ENCODE results near the gene STAC3.
"Not testable (repeated sequence)": the region's sequence is repeated elsewhere in the genome, so short reads cannot be mapped to it uniquely, and the experiment has no call there.

STAC3 gene

GRCh38 chr12:57250956-57251355 is at the start of gene STAC3:
TSS of gene STAC3 (minus strand) at chr12:57251187. CDS start at chr12:57249636, 1,551 bp downstream.
- DNase-seq (ENCODE audit: extremely low spot score): no peak
- POLR2A ChIA-PET: interaction anchor here (0.7 to 3.2 kb wide), 4 partner anchors 8 to 203 kb away, joined by 3 to 13 read pairs (median 3); partner anchors contain the start of genes INHBE, NXPH4 and SHMT2
- TF ChIP-seq TARDBP (IDR thresholded peaks at IDR 0.05) (no peak), ZNF384 (IDR thresholded peaks at IDR 0.05) (no peak), HDGF (IDR thresholded peaks at IDR 0.05; ENCODE audit: borderline replicate concordance) (no peak), SUZ12 (IDR thresholded peaks at IDR 0.05) (no peak), BHLHE40 (IDR thresholded peaks at IDR 0.05; ENCODE audit: borderline replicate concordance) (no peak), CTBP1 (IDR thresholded peaks at IDR 0.05; ENCODE audit: borderline replicate concordance) (no peak), FOXA1 (IDR thresholded peaks at IDR 0.05) (no peak)
- CTCF ChIA-PET: interaction anchor here (0.7 to 3.4 kb wide), 3 partner anchors 12 to 75 kb away, joined by 4 to 18 read pairs (median 6); no protein-coding TSS in a partner anchor

- TF ChIP-seq ARNT (IDR thresholded peaks at IDR 0.05): no peak
- TF ChIP-seq L3MBTL2 (conservative IDR thresholded peaks at IDR 0.05): no peak
- TF ChIP-seq PKNOX1 (IDR thresholded peaks at IDR 0.05): no peak
- TF ChIP-seq HDGF (IDR thresholded peaks at IDR 0.05; ENCODE audit: borderline replicate concordance): no peak
- no peak for TF ChIP-seq SUZ12 (IDR thresholded peaks at IDR 0.05)
- TF ChIP-seq NFRKB (IDR thresholded peaks at IDR 0.05): no peak
- no peak for TF ChIP-seq FOXM1 (IDR thresholded peaks at IDR 0.05; ENCODE audit: borderline replicate concordance)
- TF ChIP-seq FOXK2 (IDR thresholded peaks at IDR 0.05): no peak
- TF ChIP-seq CTBP1 (IDR thresholded peaks at IDR 0.05; ENCODE audit: borderline replicate concordance): no peak
- no peak for TF ChIP-seq BHLHE40 (IDR thresholded peaks at IDR 0.05; ENCODE audit: borderline replicate concordance)
- TF ChIP-seq FOXA1 (IDR thresholded peaks at IDR 0.05): no peak
- TF ChIP-seq TARDBP (IDR thresholded peaks at IDR 0.05): no peak
- no peak for TF ChIP-seq ELF4 (IDR thresholded peaks at IDR 0.05)
- TF ChIP-seq ZNF384 (IDR thresholded peaks at IDR 0.05): no peak
- no peak for TF ChIP-seq SP1 (IDR thresholded peaks at IDR 0.05)
- TF ChIP-seq LEF1 (IDR thresholded peaks at IDR 0.05; ENCODE audit: borderline replicate concordance): no peak
- ChIA-PET POLR2A (interaction anchor here (1.5 to 3.0 kb wide), 2 partner anchors 130 to 156 kb away, joined by 3 to 9 read pairs; partner anchors contain the start of gene INHBE), CTCF (interaction anchor here (0.9 to 2.9 kb wide), 3 partner anchors 8 to 160 kb away, joined by 3 to 16 read pairs (median 3); partner anchors contain the start of gene GLI1)
- DNase-seq (ENCODE audit: extremely low spot score): no peak
Observed at GRCh38 chr12:57299514-57300016, 48.6 kb upstream of the STAC3 start.

GRCh38 chr12:57296291-57296690 is 45.3 kb upstream of the STAC3 start:
- DNase-seq (ENCODE audit: extremely low spot score): no peak
- CTCF ChIA-PET: no interaction called here
- POLR2A ChIA-PET: interaction anchor here (0.6 kb wide), 1 partner anchor 408 kb away, joined by 5 read pairs; no protein-coding TSS in a partner anchor
- TF ChIP-seq ZNF384 (IDR thresholded peaks at IDR 0.05) (no peak), PKNOX1 (IDR thresholded peaks at IDR 0.05) (no peak), ELF4 (IDR thresholded peaks at IDR 0.05) (no peak), FOXK2 (IDR thresholded peaks at IDR 0.05) (no peak), LEF1 (IDR thresholded peaks at IDR 0.05; ENCODE audit: borderline replicate concordance) (no peak), HDGF (IDR thresholded peaks at IDR 0.05; ENCODE audit: borderline replicate concordance) (no peak), SP1 (IDR thresholded peaks at IDR 0.05) (no peak), BHLHE40 (IDR thresholded peaks at IDR 0.05; ENCODE audit: borderline replicate concordance) (no peak), FOXA1 (IDR thresholded peaks at IDR 0.05) (no peak), FOXM1 (IDR thresholded peaks at IDR 0.05; ENCODE audit: borderline replicate concordance) (no peak)

GRCh38 chr12:57282073-57282472 is 31.1 kb upstream of the STAC3 start:
- ChIA-PET CTCF (interaction anchor here (0.6 to 1.2 kb wide), 2 partner anchors 38 to 170 kb away, joined by 3 read pairs; no protein-coding TSS in a partner anchor), POLR2A (interaction anchor here (0.6 kb wide), 1 partner anchor 1514 kb away, joined by 4 read pairs; no protein-coding TSS in a partner anchor)
- DNase-seq (ENCODE audit: extremely low spot score): not testable (repeated sequence)

- no peak for DNase-seq (ENCODE audit: extremely low spot score)
- ChIA-PET POLR2A (no interaction called here), CTCF (no interaction called here)
- TF ChIP-seq ARNT (IDR thresholded peaks at IDR 0.05) (no peak), BHLHE40 (IDR thresholded peaks at IDR 0.05; ENCODE audit: borderline replicate concordance) (no peak), ZNF384 (IDR thresholded peaks at IDR 0.05) (no peak), SP1 (IDR thresholded peaks at IDR 0.05) (no peak), CTBP1 (IDR thresholded peaks at IDR 0.05; ENCODE audit: borderline replicate concordance) (no peak), L3MBTL2 (conservative IDR thresholded peaks at IDR 0.05) (no peak), SUZ12 (IDR thresholded peaks at IDR 0.05) (no peak), TARDBP (IDR thresholded peaks at IDR 0.05) (no peak), ELF4 (IDR thresholded peaks at IDR 0.05) (no peak), HDGF (IDR thresholded peaks at IDR 0.05; ENCODE audit: borderline replicate concordance) (no peak), NFRKB (IDR thresholded peaks at IDR 0.05) (no peak), LEF1 (IDR thresholded peaks at IDR 0.05; ENCODE audit: borderline replicate concordance) (no peak), PKNOX1 (IDR thresholded peaks at IDR 0.05) (no peak), FOXA1 (IDR thresholded peaks at IDR 0.05) (no peak), FOXM1 (IDR thresholded peaks at IDR 0.05; ENCODE audit: borderline replicate concordance) (no peak), FOXK2 (IDR thresholded peaks at IDR 0.05) (no peak)
Observed at GRCh38 chr12:57280211-57281062, 29.4 kb upstream of the STAC3 start.

Measured in HEK293T (cell line).